ENCODE data around the gene WDR93.

DNA sequence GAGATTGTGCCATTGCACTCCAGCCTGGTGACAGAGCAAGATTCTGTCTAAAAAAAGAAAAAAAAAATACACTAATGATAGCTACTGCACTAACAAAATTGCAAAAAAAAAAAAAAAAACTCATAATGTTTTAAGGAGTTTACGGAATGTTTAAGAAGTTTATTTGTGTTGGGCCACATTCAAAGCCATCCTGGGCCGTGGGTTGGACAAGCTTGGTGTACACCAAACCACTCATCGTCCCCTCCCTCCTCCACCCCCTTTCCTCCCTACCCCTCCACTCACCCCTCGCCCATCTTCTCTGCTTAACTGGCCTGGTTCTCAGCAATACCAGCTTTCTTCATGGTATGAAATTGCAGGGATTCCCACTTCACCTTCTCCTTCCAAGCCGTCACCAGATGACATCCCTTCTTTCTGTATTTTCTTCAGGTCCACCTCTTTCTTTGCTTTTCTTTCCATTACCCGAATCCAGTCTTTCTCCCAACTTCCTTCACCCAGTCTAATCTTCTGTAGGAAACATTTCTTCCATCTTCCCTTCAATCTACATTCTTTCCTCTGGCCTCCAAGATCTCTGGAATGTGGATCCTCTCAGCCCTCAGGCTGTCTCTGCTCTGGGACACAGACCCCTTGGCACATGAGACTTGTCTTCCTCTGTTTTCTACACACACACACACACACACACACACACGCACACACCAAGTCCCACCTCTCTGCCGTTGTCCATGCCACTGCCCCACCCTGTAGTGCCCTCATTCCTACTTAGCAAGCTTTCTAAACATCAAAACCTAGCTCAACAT, 63.9 kb downstream of the WDR93 start:
- TF ChIP-seq, protein P1, sequence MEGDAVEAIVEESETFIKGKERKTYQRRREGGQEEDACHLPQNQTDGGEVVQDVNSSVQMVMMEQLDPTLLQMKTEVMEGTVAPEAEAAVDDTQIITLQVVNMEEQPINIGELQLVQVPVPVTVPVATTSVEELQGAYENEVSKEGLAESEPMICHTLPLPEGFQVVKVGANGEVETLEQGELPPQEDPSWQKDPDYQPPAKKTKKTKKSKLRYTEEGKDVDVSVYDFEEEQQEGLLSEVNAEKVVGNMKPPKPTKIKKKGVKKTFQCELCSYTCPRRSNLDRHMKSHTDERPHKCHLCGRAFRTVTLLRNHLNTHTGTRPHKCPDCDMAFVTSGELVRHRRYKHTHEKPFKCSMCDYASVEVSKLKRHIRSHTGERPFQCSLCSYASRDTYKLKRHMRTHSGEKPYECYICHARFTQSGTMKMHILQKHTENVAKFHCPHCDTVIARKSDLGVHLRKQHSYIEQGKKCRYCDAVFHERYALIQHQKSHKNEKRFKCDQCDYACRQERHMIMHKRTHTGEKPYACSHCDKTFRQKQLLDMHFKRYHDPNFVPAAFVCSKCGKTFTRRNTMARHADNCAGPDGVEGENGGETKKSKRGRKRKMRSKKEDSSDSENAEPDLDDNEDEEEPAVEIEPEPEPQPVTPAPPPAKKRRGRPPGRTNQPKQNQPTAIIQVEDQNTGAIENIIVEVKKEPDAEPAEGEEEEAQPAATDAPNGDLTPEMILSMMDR (IDR thresholded peaks at IDR 0.05), result no peak
- TF ChIP-seq ZFX (IDR thresholded peaks at IDR 0.05; ENCODE audit: borderline replicate concordance), result no peak
